SH-SY5Y (cell line): Measurements from ENCODE around the gene IGFBP5.

Experiments
- GATA2 ChIP-seq: IDR thresholded peaks from 2 replicates; pipeline ENCODE4 v1.6.1; 2011; ENCODE audit warnings: mild to moderate bottlenecking, low read depth, low read length
- GATA3 ChIP-seq: IDR thresholded peaks from 2 replicates; pipeline ENCODE4 v1.6.1; 2011; ENCODE audit warnings: low read depth, mild to moderate bottlenecking, low read length, moderate library complexity

GRCh38 chr2:216677439-216678097 lies 17.8 kb downstream of the IGFBP5 start:
- TF ChIP-seq GATA3 (no peak), GATA2 (no peak)
